Caco-2 (cell line): Measurements from ENCODE around the gene NAP1L4. TPM values are rescaled to one million over a fixed set of nuclear protein-coding genes. Genes with fewer than 3 reads are reported as not detected.

ENCODE experiments used
- BruUV-seq: library from RNA; stranded (reverse); fragments of 400-500 nt; replicated peaks from 2 replicates; lab custom pipeline; 2021; lab: Mats Ljungman, UMichigan
- CTCF ChIA-PET: fragments of 300-600 bp; sonication (Branson Sonifier 250); formaldehyde crosslinking; loops from one replicate; lab custom pipeline; 2022; ENCODE audit warnings: antibody characterized with exemption; lab: Charles Lee
- POLR2A ChIA-PET: fragments of 300-600 bp; sonication (Branson Sonifier 250); formaldehyde crosslinking; loops from one replicate; lab custom pipeline; 2022; ENCODE audit warnings: antibody characterized with exemption; lab: Charles Lee
- DNase-seq, 2 experiments: peaks; one replicate each; pipeline versions ENCODE4 v3.0.0 to v3.0.0-alpha.2; 2020 to 2022
- H3K27me3 ChIP-seq: replicated peaks from 2 replicates; pipeline ENCODE4 v1.6.0; 2011; ENCODE audit warnings: low read length; ENCODE audit not compliant: control insufficient read depth, insufficient read depth
- H3K36me3 ChIP-seq: 2 replicates; pipeline ENCODE4 v1.5.1; 2011; ENCODE audit warnings: low read length; ENCODE audit not compliant: control insufficient read depth, insufficient read depth
- H3K4me1 ChIP-seq: fragments of 250-450 bp; sonication (Bioruptor Pico); 2 replicates; pipeline ENCODE4 v1.5.1; 2020; ENCODE audit warnings: mild to moderate bottlenecking
- H3K4me3 ChIP-seq: 2 replicates; pipeline ENCODE4 v1.5.1; 2011; ENCODE audit warnings: low read depth, mild to moderate bottlenecking, control low read depth, low read length
- H3K9me3 ChIP-seq: fragments of 250-450 bp; sonication (Bioruptor Pico); 2 replicates; pipeline ENCODE4 v1.5.1; 2020; ENCODE audit warnings: mild to moderate bottlenecking, moderate library complexity
- H3K27ac Mint-ChIP-seq: one replicate; pipeline ENCODE4 v1.8.0; 2022; ENCODE audit warnings: mixed read lengths; ENCODE audit not compliant: unreplicated experiment
- H3K27me3 Mint-ChIP-seq: one replicate; pipeline ENCODE4 v1.8.0; 2022; ENCODE audit warnings: mixed read lengths; ENCODE audit not compliant: insufficient read depth, unreplicated experiment
- H3K36me3 Mint-ChIP-seq: one replicate; pipeline ENCODE4 v1.8.0; 2022; ENCODE audit warnings: mild to moderate bottlenecking, mixed read lengths; ENCODE audit not compliant: insufficient read depth, unreplicated experiment
- H3K4me1 Mint-ChIP-seq: one replicate; pipeline ENCODE4 v1.8.0; 2022; ENCODE audit warnings: low read depth, mixed read lengths; ENCODE audit not compliant: unreplicated experiment
- H3K4me3 Mint-ChIP-seq: one replicate; pipeline ENCODE4 v1.8.0; 2022; ENCODE audit warnings: mild to moderate bottlenecking, moderate library complexity, mixed read lengths; ENCODE audit not compliant: unreplicated experiment
- H3K9me3 Mint-ChIP-seq: one replicate; pipeline ENCODE4 v1.8.0; 2022; ENCODE audit warnings: mixed read lengths; ENCODE audit not compliant: unreplicated experiment
- intact Hi-C: fragments of 100-400 bp; cut with micrococcal nuclease; formaldehyde crosslinking; loops from one replicate; pipeline ENCODE4 v1.10.0; 2022; ENCODE audit not compliant: unreplicated experiment
- total RNA-seq: library from RNA; stranded (reverse); gene quantifications from 2 replicates; pipeline ENCODE4 v1.2.3, GENCODE V29; 2022
- TF ChIP-seq, protein P1 (sequence below), 2 experiments: fragments of 200-600 bp in 1 of 2; IDR thresholded peaks; 1 replicate in 1 of 2; 2 replicates in 1 of 2; pipeline versions ENCODE4 v1.5.1 to v1.8.0; 2011 to 2022; ENCODE audit warnings: antibody characterized with exemption in 1 of 2, control low read depth in 1 of 2, inconsistent platforms in 1 of 2, low read depth in 1 of 2, low read length in 1 of 2, mild to moderate bottlenecking in 1 of 2, moderate library complexity in 1 of 2; ENCODE audit not compliant: insufficient read depth in 1 of 2, severe bottlenecking in 1 of 2, unreplicated experiment in 1 of 2

NAP1L4 gene
- total RNA-seq, 1 experiment from 2014 or later, result 215 TPM

DNA sequence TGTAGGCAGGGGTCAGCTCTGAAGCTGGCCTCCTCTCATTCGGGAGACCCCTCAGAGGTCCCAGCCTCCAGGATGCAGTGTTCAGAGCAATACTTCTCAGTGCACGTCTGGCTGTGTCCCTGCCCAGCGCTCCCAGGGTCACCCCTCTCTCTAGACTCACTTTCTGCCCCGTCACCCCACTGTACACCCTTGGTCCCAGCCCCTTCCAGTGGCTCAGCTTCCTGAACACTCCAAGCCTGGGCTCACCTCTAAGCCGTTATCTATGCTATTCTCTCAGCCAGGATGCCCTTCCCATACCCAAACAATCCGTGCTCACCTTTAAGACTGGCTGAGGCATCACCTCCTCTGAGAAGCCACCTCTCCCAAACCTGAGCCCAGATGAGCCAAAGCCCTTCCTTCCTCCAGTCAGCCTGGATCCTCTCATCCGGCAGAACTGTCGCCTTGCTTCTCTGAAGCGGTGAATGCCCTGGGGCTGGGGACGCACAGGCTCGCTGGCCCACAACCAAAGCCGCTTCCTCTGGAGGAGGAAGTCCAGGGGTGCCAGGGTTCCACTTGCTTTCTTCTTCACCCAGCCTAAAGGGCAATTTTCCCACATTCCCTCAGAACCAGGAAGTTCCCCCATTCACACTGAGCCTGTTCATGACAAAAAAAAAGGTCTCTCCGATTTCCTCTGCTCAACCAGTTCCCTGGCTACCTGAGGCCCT is 92.9 kb downstream of the NAP1L4 start:
- H3K4me3 Mint-ChIP-seq, result no peak overlapping the region
- H3K9me3 ChIP-seq, result no peaks in the 10 kb centered on the region; the same call in 1 of the 2 replicates
- DNase-seq, result no peak
- H3K27ac Mint-ChIP-seq, result peak overlapping the region; percentile 22
- POLR2A ChIA-PET, result no interaction called here
- BruUV-seq, result no TSS peak
- H3K36me3 Mint-ChIP-seq, result peaks cover 6% of the 10 kb centered on the region
- no peaks in the 10 kb centered on the region for H3K36me3 ChIP-seq
- H3K27me3 Mint-ChIP-seq, result no peaks in the 10 kb centered on the region
- CTCF ChIA-PET, result no interaction called here
- TF ChIP-seq, protein P1, sequence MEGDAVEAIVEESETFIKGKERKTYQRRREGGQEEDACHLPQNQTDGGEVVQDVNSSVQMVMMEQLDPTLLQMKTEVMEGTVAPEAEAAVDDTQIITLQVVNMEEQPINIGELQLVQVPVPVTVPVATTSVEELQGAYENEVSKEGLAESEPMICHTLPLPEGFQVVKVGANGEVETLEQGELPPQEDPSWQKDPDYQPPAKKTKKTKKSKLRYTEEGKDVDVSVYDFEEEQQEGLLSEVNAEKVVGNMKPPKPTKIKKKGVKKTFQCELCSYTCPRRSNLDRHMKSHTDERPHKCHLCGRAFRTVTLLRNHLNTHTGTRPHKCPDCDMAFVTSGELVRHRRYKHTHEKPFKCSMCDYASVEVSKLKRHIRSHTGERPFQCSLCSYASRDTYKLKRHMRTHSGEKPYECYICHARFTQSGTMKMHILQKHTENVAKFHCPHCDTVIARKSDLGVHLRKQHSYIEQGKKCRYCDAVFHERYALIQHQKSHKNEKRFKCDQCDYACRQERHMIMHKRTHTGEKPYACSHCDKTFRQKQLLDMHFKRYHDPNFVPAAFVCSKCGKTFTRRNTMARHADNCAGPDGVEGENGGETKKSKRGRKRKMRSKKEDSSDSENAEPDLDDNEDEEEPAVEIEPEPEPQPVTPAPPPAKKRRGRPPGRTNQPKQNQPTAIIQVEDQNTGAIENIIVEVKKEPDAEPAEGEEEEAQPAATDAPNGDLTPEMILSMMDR (IDR thresholded peaks at IDR 0.05; ENCODE audit: insufficient read depth in 1 of 2, low read depth in 1 of 2, low read length in 1 of 2, severe bottlenecking in 1 of 2, unreplicated experiment in 1 of 2), result no peak
- peaks cover 15% of the 10 kb centered on the region for H3K4me1 Mint-ChIP-seq
- H3K9me3 Mint-ChIP-seq, result no peaks in the 10 kb centered on the region
- no peak overlapping the region for H3K4me3 ChIP-seq
- intact Hi-C loops, result no loop called here
- no peaks in the 10 kb centered on the region for H3K27me3 ChIP-seq
- peaks cover 24% of the 10 kb centered on the region for H3K4me1 ChIP-seq

DNA sequence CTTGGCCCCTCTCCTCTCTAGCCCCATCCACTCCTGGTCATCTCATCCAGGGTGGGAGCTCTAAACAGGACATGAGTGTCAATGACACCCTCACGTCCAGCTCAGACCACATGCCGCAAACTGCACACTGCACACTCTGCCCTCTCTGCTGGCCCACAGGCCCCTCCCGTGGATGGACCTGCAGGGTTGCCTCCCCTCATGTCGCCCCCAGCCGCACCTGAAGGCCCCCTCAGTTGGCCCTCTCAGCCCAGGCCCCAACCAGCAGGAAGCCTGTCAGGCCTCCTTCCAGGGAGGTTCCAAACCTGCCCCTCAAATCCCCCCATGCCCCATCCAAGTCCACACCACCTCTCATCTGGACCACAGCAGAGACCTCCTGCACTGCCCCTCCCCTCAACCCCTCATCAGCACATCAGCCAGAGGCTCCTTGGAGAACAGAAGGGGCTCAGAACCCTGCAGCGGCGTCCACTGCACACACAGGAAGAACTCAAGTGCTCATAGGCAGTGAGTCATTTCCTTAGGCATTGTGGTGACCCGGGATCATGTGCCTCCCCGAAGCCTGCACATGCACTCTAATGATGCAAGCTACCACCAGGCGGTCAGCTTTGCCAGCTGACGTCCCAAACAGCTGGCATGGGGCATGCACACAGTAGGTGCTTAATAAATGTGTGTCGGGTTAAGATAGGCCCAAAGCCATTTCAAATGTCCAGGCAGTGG is 93.6 kb downstream of the NAP1L4 start:
- TF ChIP-seq, protein P1 (IDR thresholded peaks at IDR 0.05; ENCODE audit: insufficient read depth in 1 of 2, low read depth in 1 of 2, low read length in 1 of 2, severe bottlenecking in 1 of 2, unreplicated experiment in 1 of 2), result no peak
- CTCF ChIA-PET, result no interaction called here
- Histone ChIP-seq H3K27me3 (no peaks in the 10 kb centered on the region), H3K4me3 (no peak overlapping the region), H3K36me3 (no peaks in the 10 kb centered on the region), H3K9me3 (no peaks in the 10 kb centered on the region), H3K4me1 (peaks cover 17% of the 10 kb centered on the region)
- BruUV-seq, result no TSS peak
- no peaks in the 10 kb centered on the region for H3K27me3 Mint-ChIP-seq
- intact Hi-C loops, result no loop called here
- H3K36me3 Mint-ChIP-seq, result peaks cover 6% of the 10 kb centered on the region
- no peaks in the 10 kb centered on the region for H3K9me3 Mint-ChIP-seq
- H3K4me3 Mint-ChIP-seq, result no peak overlapping the region
- H3K4me1 Mint-ChIP-seq, result peaks cover 10% of the 10 kb centered on the region
- POLR2A ChIA-PET, result no interaction called here
- H3K27ac Mint-ChIP-seq, result peak overlapping the region; percentile 5
- DNase-seq, result no peak

DNA sequence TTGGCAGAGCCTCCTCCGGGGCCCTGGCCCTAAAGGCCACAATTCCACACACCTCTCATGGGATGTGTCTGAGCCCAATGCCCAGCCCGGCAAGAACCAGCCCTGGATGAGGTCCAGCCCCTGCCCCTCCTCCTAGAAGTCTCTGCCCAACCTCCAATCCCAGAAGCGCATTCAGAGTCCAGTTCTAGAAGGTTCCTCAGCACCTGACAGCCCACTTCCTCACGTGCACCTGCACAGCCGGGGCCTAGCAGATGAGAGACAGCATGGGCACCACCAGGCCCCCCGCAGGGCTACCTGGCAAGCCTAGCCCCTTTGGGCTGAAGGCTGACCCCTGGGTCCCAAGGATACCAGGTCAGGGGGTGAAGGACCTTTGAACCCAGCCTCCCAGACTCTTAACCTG is 95.1 kb downstream of the NAP1L4 start:
- Mint-ChIP-seq H3K27me3 (no peaks in the 10 kb centered on the region), H3K27ac (no peak overlapping the region), H3K9me3 (no peaks in the 10 kb centered on the region), H3K36me3 (peaks cover 6% of the 10 kb centered on the region), H3K4me3 (no peak overlapping the region), H3K4me1 (peaks cover 9% of the 10 kb centered on the region)
- TF ChIP-seq, protein P1 (IDR thresholded peaks at IDR 0.05; ENCODE audit: insufficient read depth in 1 of 2, low read depth in 1 of 2, low read length in 1 of 2, severe bottlenecking in 1 of 2, unreplicated experiment in 1 of 2), result no peak
- intact Hi-C loops, result no loop called here
- BruUV-seq, result no TSS peak
- ChIA-PET POLR2A (no interaction called here), CTCF (no interaction called here)
- H3K36me3 ChIP-seq, result no peaks in the 10 kb centered on the region
- H3K4me3 ChIP-seq, result no peak overlapping the region
- no peaks in the 10 kb centered on the region for H3K27me3 ChIP-seq
- peaks cover 9% of the 10 kb centered on the region for H3K4me1 ChIP-seq
- no peak for DNase-seq
- no peaks in the 10 kb centered on the region for H3K9me3 ChIP-seq
